Muscle of leg (tissue), 16 donors: ENCODE data around the gene RAB25. TPM values are rescaled to one million over a fixed set of nuclear protein-coding genes. Genes with fewer than 3 reads are reported as not detected.

Experiments
- DNase-seq: peaks from one replicate; pipeline ENCODE4 v3.0.0; 2013
- H3K27ac ChIP-seq: one replicate; pipeline ENCODE4 v1.5.1; 2013; ENCODE audit warnings: mild to moderate bottlenecking, low read length, control low read depth
- H3K27me3 ChIP-seq: one replicate; pipeline ENCODE4 v1.6.1; 2013; ENCODE audit warnings: low read length; ENCODE audit not compliant: control insufficient read depth, insufficient read depth
- H3K36me3 ChIP-seq: one replicate; pipeline ENCODE4 v1.6.1; 2013; ENCODE audit warnings: low read length; ENCODE audit not compliant: control insufficient read depth, insufficient read depth
- H3K4me1 ChIP-seq: one replicate; pipeline ENCODE4 v1.6.1; 2013; ENCODE audit warnings: low read length; ENCODE audit not compliant: control insufficient read depth, insufficient read depth
- H3K4me3 ChIP-seq: one replicate; pipeline ENCODE4 v1.5.1; 2013; ENCODE audit warnings: low read length, control low read depth
- H3K9me3 ChIP-seq: replicated peaks from 2 replicates; pipeline ENCODE4 v1.6.1; 2013; ENCODE audit warnings: low read depth, low read length; ENCODE audit not compliant: control insufficient read depth
- WGBS: methylation state at CpG from one replicate; pipeline ENCODE4 v1.1.5; 2013; ENCODE audit warnings: missing lambda C conversion rate; ENCODE audit not compliant: insufficient coverage; 5-methylcytosine and 5-hydroxymethylcytosine counted together
- long read RNA-seq, 11 donors: transcript quantifications; one replicate each; lab custom pipeline, GENCODE V29; 2026
- polyA plus RNA-seq, 8 donors: library from polyadenylated mRNA; unstranded; fragments of 120-200 nt; gene quantifications; one replicate each; pipeline versions ENCODE4 v1.2.1 to v1.2.3, GENCODE V29; 2013; ENCODE audit warnings: inconsistent platforms in 1 of 8, low replicate concordance in 1 of 8; ENCODE audit not compliant: insufficient read length in 8 of 8, insufficient read depth in 1 of 8
- total RNA-seq: library from RNA; stranded (reverse); fragments of 120-200 nt; gene quantifications from one replicate; pipeline ENCODE4 v1.2.4, GENCODE V29; 2013

Gene RAB25
- total RNA-seq (not detected), polyA plus RNA-seq (1 to 10 TPM in 3 of 8 donors, under 1 TPM in 5; 0.16 to 7.4 (median 0.30) TPM)
- long read RNA-seq, donor 1 = 0 reads
- long read RNA-seq, donor 2, partial matches to known transcripts = 0 of 3 reads
- long read RNA-seq, donor 2, other reads (novel, unspliced or antisense) = 0 of 3 reads
- long read RNA-seq, donor 3, partial matches to known transcripts = 0 of 1 reads
- long read RNA-seq, donor 3, other reads (novel, unspliced or antisense) = 0 of 1 reads
- long read RNA-seq, donor 4 = 0 reads
- long read RNA-seq, donor 5 = 0 reads
- long read RNA-seq, donor 6 = 0 reads
- long read RNA-seq, donor 7, partial matches to known transcripts = 0 of 1 reads
- long read RNA-seq, donor 7, other reads (novel, unspliced or antisense) = 0 of 1 reads
- long read RNA-seq, donor 8 = 0 reads
- long read RNA-seq, donor 9 = 0 reads
- long read RNA-seq, donor 10 = 0 reads
- long read RNA-seq, donor 11 = 0 reads

DNA sequence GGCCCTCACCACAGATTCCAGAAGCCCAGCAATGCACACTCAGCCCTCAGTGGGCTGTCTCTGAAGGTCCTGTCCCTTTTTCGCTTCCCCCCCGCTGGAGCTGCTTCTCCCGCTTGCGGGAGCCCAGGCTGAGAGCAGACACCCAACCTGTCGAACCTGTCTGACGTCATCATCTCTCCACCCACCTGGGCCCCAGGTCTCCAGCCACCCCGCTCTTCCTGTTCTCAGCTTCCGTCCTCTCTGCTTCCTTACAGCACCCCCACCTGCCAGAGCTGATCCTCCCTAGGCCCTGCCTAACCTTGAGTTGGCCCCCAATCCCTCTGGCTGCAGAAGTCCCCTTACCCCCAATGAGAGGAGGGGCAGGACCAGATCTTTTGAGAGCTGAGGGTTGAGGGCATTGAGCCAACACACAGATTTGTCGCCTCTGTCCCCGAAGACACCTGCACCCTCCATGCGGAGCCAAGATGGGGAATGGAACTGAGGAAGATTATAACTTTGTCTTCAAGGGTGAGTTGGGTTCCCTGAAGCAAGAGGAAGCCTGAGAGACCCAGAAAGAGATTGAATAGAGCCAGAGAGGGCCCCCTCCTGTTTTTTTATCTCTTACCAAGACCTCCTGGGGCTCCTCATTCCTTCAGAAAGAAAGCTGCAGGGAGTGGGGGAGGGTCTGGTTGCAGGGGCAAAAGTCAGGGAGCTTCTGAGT is at the start of gene RAB25:
Gene RAB25 (plus strand): TSS at position 224 of the 700 bp plus-strand sequence. CDS start 241 bp downstream, at position 465.
- no peak within 1 kb of the TSS for H3K4me3 ChIP-seq
- no peak for DNase-seq

DNA sequence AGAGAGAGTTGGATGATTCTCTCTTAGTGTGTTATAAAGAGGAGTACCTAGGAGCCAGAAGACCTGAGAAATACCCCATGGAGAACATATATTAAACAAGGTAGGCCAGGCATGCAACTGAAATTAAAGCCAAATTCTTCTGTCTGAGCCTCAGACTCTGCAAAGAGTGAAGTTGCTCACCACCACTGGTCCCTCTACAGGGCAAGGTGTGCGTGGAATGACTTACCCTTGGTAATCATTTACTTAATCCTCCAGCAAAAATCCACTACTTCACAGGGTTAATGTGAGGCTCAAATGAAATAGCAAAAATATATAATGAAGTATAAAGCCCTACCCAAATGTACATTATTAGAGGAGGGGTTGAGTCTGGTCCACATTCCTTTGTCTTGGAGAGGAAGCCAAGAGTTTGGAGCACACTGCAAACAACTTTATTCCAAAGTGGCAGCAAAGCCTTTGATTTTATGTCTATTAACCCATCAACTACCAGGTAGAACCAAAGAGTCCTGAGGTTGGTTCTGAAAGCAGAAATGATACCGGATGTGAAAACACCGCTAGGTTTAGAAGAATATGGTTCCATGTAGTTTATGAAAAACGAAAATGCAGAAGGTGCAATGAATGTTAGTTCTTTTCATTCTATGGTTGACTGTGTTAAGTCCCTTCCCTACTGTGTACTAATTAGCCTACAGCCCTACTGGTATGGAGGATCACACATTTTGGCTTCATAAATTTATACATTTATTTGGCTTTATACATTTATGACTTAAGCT is 48.7 kb upstream of the RAB25 start:
- H3K4me3 ChIP-seq = no peak overlapping the region
- no peaks in the 10 kb centered on the region for H3K9me3 ChIP-seq
- H3K4me1 ChIP-seq = no peaks in the 10 kb centered on the region
- DNase-seq = no peak
- no peaks in the 10 kb centered on the region for H3K27me3 ChIP-seq
- H3K27ac ChIP-seq = no peak overlapping the region
- H3K36me3 ChIP-seq = peaks cover 81% of the 10 kb centered on the region
- no CpG with 5 or more reads among the region's 4 CpGs for WGBS

More for the DNA sequence above, at the start of gene RAB25:
- no peaks in the 10 kb centered on the region for H3K9me3 ChIP-seq
- H3K27me3 ChIP-seq = no peaks in the 10 kb centered on the region
- H3K4me1 ChIP-seq = no peaks in the 10 kb centered on the region
- WGBS = 42% methylated on average over 6 of the region's 11 CpGs
- H3K36me3 ChIP-seq = peaks cover 23% of the 10 kb centered on the region
- no peak within 1 kb of the TSS for H3K27ac ChIP-seq

DNA sequence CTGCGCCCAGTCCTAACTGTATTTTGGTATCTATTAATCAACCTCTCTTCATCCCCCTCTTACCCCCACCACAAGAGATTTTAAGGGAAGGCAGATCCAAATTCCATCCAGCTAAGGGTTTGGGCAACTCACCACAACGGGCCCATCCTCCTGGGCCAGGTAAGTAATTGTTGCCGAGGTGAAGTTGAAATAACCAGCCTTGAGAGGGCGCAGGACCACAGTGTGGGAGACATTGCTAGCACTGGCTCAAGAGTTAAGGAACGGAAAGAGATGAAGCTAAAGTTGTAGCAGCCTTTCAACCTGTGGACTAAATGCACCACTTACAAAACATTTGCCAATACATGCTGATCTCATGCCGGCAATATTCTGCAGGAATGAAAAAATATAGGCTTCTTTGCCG is 46.1 kb upstream of the RAB25 start:
- no peak for DNase-seq
- Histone ChIP-seq H3K27me3 (no peaks in the 10 kb centered on the region), H3K9me3 (no peaks in the 10 kb centered on the region), H3K4me3 (no peak overlapping the region), H3K36me3 (peaks cover 84% of the 10 kb centered on the region), H3K27ac (no peak overlapping the region), H3K4me1 (peaks cover 2% of the 10 kb centered on the region)
- WGBS = 95% methylated on average over 5 of the region's 7 CpGs

DNA sequence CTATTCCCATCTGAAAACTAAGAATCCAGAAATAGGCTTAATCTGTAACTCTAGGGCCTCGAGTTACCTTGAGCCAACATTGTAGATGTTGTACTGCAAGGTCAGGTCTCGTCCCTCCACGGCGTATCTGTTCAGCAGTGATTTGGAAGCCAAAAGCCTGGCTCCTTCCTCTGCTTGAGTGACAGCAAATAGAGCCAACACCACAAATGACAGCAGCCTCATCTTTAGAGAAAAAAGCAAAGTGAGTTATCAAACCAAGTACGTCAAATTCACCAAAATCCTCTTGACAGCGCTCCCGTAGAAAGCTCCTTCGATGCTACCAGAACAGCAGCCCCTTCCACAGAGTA is 41.0 kb upstream of the RAB25 start:
- DNase-seq = no peak
- peak overlapping the region; percentile 79 for H3K27ac ChIP-seq
- 48% methylated on average over 8 of the region's 8 CpGs for WGBS
- H3K27me3 ChIP-seq = no peaks in the 10 kb centered on the region
- peaks cover 40% of the 10 kb centered on the region for H3K36me3 ChIP-seq
- H3K4me3 ChIP-seq = peak overlapping the region; percentile 68
- H3K4me1 ChIP-seq = peaks cover 5% of the 10 kb centered on the region
- no peaks in the 10 kb centered on the region for H3K9me3 ChIP-seq

DNA sequence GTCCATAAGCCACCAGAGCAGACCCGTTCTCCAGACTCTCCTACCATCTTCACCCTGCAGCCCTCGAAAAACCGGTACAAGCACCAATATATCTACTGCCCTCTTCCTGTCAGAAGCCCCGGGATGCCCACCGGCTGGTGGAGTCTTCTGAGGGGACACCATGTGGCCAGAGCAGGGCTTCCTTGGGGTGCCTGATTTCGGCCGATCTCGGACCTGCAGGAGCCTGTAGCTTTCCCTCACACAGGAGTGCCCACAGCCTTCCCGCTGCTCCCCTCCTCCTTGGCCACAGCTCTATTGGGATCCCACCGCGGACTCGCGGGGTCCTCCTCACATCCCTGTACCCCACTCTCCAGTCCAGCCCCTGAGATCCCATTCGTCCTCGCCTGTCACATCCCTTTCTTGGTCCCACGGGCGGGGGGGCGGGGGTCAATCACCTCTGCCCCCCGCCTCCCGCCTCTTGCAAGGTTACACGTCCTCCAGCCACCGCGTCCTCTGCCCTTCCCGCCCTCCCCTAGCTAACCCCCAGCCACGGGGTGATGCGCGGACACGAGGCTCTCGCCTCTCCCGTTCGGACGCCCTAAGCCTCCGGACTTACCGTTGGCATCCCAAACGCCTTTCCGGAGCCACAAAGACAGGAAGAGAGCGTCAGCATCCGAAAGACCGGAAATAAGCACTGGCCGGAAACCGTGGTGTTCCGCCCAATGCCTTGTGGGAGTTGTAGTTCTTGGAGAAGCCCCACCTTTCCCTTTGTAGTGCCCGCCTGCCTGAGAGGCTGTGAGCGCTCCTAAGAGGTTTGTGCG is 40.5 kb upstream of the RAB25 start, which contains the start of gene SSR2:
Gene SSR2 (minus strand): TSS at position 659 of the 800 bp plus-strand sequence. CDS start 784 bp downstream, outside the sequence.
- under 1% methylated on average over 45 of the region's 45 CpGs for WGBS
- Histone ChIP-seq H3K27ac (peak within 1 kb of the TSS; percentile 79), H3K27me3 (no peaks in the 10 kb centered on the region), H3K4me3 (peak within 1 kb of the TSS; percentile 68), H3K36me3 (peaks cover 36% of the 10 kb centered on the region), H3K4me1 (peaks cover 5% of the 10 kb centered on the region), H3K9me3 (no peaks in the 10 kb centered on the region)
- DNase-seq = peak; percentile 98

DNA sequence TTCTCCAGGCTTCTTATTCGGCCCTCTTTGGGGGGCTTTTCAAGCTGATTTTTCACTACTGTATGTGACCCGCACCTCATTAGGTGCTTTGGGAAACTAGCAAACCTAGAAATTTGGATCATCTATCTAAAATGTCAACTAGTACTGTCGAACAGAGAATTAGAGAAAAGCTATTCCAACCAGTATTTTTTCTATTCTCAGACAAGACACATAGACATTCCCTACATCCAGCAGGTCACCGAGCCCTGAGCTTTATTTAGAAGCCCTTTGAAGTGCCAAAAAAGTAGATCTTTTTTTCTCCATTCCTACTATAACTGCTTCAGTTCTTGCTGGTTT is 39.9 kb upstream of the RAB25 start:
- Histone ChIP-seq H3K36me3 (peaks cover 31% of the 10 kb centered on the region), H3K27me3 (no peaks in the 10 kb centered on the region), H3K27ac (no peak overlapping the region), H3K9me3 (no peaks in the 10 kb centered on the region), H3K4me1 (peaks cover 5% of the 10 kb centered on the region), H3K4me3 (peak overlapping the region; percentile 68)
- no CpG with 5 or more reads among the region's 4 CpGs for WGBS
- peak; percentile 13 for DNase-seq

DNA sequence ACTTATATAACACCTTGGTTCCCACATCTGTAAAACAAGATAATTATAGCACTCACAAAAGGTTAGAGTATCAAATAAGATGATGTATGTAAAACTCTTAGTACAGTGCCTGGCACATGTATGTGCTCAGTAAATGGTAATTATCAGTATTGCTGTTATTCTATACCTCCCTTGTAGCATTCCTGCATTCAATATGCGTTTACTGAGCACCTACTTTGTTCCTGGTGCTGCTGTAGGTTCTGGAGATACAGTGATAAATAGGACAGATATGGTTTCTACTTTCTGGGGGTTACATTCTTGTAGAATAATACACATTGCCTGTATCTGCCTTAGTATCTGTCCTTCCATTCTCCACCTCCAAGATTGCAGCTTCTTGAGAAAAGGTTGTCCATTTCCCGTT is 39.0 kb upstream of the RAB25 start:
- H3K27ac ChIP-seq = no peak overlapping the region
- peaks cover 25% of the 10 kb centered on the region for H3K36me3 ChIP-seq
- no peaks in the 10 kb centered on the region for H3K27me3 ChIP-seq
- 63% methylated on average over 1 of the region's 2 CpGs for WGBS
- no peak for DNase-seq
- H3K9me3 ChIP-seq = no peaks in the 10 kb centered on the region
- no peak overlapping the region for H3K4me3 ChIP-seq
- peaks cover 5% of the 10 kb centered on the region for H3K4me1 ChIP-seq

DNA sequence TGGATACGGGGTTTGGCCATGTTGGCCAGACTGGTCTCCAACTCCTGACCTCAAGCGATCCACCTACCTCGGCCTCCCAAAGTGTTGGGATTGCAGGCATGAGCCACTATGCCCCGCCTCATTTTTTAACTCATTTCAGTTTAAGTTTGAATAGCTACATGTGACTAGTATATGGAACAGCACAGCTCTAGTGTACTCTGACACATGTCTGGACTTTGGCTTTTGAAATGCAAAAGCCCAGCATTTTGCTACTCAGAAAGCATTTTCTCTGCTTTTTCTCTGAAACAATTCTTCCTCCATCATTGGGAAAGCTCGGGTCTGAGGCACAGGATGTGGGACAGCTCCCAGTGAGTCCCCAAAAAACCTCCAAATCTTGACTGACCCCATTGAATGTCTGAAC is 36.2 kb upstream of the RAB25 start:
- H3K36me3 ChIP-seq = peaks cover 1% of the 10 kb centered on the region
- no peak overlapping the region for H3K27ac ChIP-seq
- WGBS = 62% methylated on average over 2 of the region's 5 CpGs
- no peaks in the 10 kb centered on the region for H3K9me3 ChIP-seq
- H3K4me1 ChIP-seq = peaks cover 4% of the 10 kb centered on the region
- no peaks in the 10 kb centered on the region for H3K27me3 ChIP-seq
- no peak overlapping the region for H3K4me3 ChIP-seq
- no peak for DNase-seq

DNA sequence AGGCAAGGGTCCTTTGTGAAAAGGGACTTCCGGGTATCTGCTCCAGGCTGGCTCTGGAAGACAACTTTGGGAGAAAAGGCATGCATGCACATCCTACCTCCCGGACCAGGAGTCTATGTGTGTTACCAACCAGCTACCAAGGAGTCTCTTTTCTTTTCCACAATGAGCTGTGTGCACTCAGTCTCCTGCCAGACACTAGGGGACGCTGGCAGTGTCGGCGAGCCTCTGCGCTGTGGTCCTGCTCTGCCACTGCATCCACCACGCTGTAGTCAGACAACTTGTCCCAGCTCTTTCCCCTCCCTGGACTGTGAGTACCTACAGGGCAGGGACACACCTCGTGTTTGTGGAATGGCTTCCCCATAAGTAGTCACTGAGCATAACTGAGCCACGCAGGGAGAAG is 35.1 kb upstream of the RAB25 start:
- H3K27me3 ChIP-seq = no peaks in the 10 kb centered on the region
- 15% methylated on average over 8 of the region's 9 CpGs for WGBS

More for the DNA sequence above, 35.1 kb upstream of the RAB25 start:
- no peaks in the 10 kb centered on the region for H3K36me3 ChIP-seq
- H3K27ac ChIP-seq = no peak overlapping the region
- no peaks in the 10 kb centered on the region for H3K9me3 ChIP-seq
- DNase-seq = no peak
- H3K4me1 ChIP-seq = no peaks in the 10 kb centered on the region
- H3K4me3 ChIP-seq = no peak overlapping the region
